Measurements from ENCODE around the gene HASPIN.

HASPIN gene

DNA sequence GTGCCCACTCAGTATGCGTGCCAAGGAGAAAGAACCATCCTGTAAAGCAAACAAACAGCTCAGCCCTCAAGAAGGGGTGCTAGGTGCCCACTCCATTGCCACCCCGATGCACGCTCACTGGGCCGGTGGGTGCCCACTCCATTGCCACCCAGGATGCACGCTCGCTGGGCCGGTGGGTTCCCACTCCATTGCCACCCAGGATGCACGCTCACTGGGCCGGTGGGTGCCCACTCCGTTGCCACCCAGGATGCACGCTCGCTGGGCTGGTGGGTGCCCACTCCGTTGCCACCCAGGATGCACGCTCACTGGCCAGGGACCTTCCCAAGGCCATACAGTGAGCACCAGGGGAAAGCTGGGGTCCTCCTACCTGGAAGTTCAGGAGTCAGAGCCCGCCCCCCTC, 28.1 kb downstream of the HASPIN start:
- H3K9me3 ChIP-seq (replicated peaks in 1 of 2; ENCODE audit: control insufficient read depth in 2 of 2, insufficient read depth in 1 of 2, low read depth in 1 of 2, low read length in 2 of 2) = no peaks in the 10 kb centered on the region
- no peak overlapping the region for H2BK120ac ChIP-seq (ENCODE audit: low read depth, low read length)
- H3K9ac ChIP-seq (ENCODE audit: low read depth, low read length, poor library complexity) = no peak overlapping the region
- no peak overlapping the region for H3K23ac ChIP-seq (ENCODE audit: low read depth, low read length, poor library complexity)
- H2AFZ ChIP-seq (ENCODE audit: low read length) = no peak overlapping the region
- H3K4me3 ChIP-seq (ENCODE audit: low read length in 2 of 2) = no peak overlapping the region
- H3K14ac ChIP-seq (ENCODE audit: low read length) = no peak overlapping the region
- H3K4me1 ChIP-seq (ENCODE audit: control insufficient read depth in 2 of 2, insufficient read depth in 1 of 2, low read depth in 1 of 2, low read length in 2 of 2) = no peaks in the 10 kb centered on the region
- H4K91ac ChIP-seq (ENCODE audit: low read depth, low read length, poor library complexity) = no peak overlapping the region
- H2AK5ac ChIP-seq (ENCODE audit: low read depth, low read length) = peak overlapping the region; percentile 79
- no peak overlapping the region for H2BK15ac ChIP-seq (ENCODE audit: low read length)
- no CpG with 5 or more reads among the region's 15 CpGs for WGBS, 2 donors (ENCODE audit: extremely low coverage in 2 of 2, insufficient read length in 2 of 2, insufficient replicate concordance in 1 of 2)
- no peak overlapping the region for H3K4ac ChIP-seq (ENCODE audit: low read length)
- H3K18ac ChIP-seq (ENCODE audit: low read length) = peak overlapping the region; percentile 57
- no peaks in the 10 kb centered on the region for H3K36me3 ChIP-seq (replicated peaks in 1 of 2; ENCODE audit: control insufficient read depth in 2 of 2, insufficient read depth in 2 of 2, low read length in 2 of 2)
- no peak overlapping the region for H4K8ac ChIP-seq (ENCODE audit: low read depth, low read length)
- peaks cover 0 to 37% (median under 1%) of the 10 kb centered on the region in 3 experiments for H3K27me3 ChIP-seq (ENCODE audit: control insufficient read depth in 3 of 3, insufficient read depth in 3 of 3, low read depth in 1 of 3, low read length in 3 of 3)
- no peak overlapping the region for H2BK5ac ChIP-seq (ENCODE audit: low read length)
- no peak overlapping the region for H3K27ac ChIP-seq (replicated peaks; ENCODE audit: low read length)
- H3K4me2 ChIP-seq (ENCODE audit: insufficient read depth, low read length, poor library complexity, severe bottlenecking) = no peak overlapping the region
- no peak overlapping the region for H2BK12ac ChIP-seq (ENCODE audit: low read length)
- no peak for DNase-seq (ENCODE audit: low spot score)
- peaks cover 2% of the 10 kb centered on the region for H3K79me1 ChIP-seq (ENCODE audit: low read depth, low read length)

DNA sequence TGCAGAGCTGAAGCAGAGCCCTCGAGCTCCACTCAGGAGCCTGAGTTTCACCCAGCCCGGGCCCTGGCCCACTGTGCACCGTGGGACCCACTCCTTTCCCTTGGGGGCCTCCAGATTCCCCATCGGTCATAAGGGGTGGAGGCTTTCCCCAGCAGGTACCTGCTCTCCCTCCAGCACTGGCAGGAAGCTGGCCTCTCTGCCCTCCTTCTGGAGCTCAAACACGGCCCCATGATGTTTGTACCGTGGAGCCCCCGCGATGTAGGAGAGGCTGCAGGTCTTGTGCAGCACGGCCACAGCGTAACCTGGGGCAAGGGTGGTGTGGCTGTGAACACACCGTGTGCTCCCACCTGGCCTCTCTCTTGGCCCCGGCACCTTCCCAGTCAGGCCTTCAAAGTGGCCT, 29.9 kb downstream of the HASPIN start:
- H3K4me2 ChIP-seq (ENCODE audit: insufficient read depth, low read length, poor library complexity, severe bottlenecking) = no peak overlapping the region
- peak overlapping the region; percentile 13 for H2AFZ ChIP-seq (ENCODE audit: low read length)
- no peak overlapping the region for H2BK5ac ChIP-seq (ENCODE audit: low read length)
- no peak overlapping the region for H3K4ac ChIP-seq (ENCODE audit: low read length)
- no peak overlapping the region for H2BK120ac ChIP-seq (ENCODE audit: low read depth, low read length)
- peaks cover 2% of the 10 kb centered on the region for H3K79me1 ChIP-seq (ENCODE audit: low read depth, low read length)
- H3K27ac ChIP-seq (replicated peaks; ENCODE audit: low read length) = no peak overlapping the region
- H2BK12ac ChIP-seq (ENCODE audit: low read length) = peak overlapping the region; percentile 16
- no peaks in the 10 kb centered on the region for H3K4me1 ChIP-seq (ENCODE audit: control insufficient read depth in 2 of 2, insufficient read depth in 1 of 2, low read depth in 1 of 2, low read length in 2 of 2)
- peak overlapping the region; percentile 71 for H2BK15ac ChIP-seq (ENCODE audit: low read length)
- H3K18ac ChIP-seq (ENCODE audit: low read length) = peak overlapping the region; percentile 80
- H3K23ac ChIP-seq (ENCODE audit: low read depth, low read length, poor library complexity) = peak overlapping the region; percentile 83
- H3K36me3 ChIP-seq (replicated peaks in 1 of 2; ENCODE audit: control insufficient read depth in 2 of 2, insufficient read depth in 2 of 2, low read length in 2 of 2) = no peaks in the 10 kb centered on the region
- no peak overlapping the region for H2AK5ac ChIP-seq (ENCODE audit: low read depth, low read length)
- H4K91ac ChIP-seq (ENCODE audit: low read depth, low read length, poor library complexity) = no peak overlapping the region
- no peak overlapping the region for H4K8ac ChIP-seq (ENCODE audit: low read depth, low read length)
- peak overlapping the region; percentile 95 for H3K14ac ChIP-seq (ENCODE audit: low read length)
- H3K9ac ChIP-seq (ENCODE audit: low read depth, low read length, poor library complexity) = no peak overlapping the region
- H3K4me3 ChIP-seq (ENCODE audit: low read length in 2 of 2) = no peak overlapping the region
- no CpG with 5 or more reads among the region's 12 CpGs for WGBS, 2 donors (ENCODE audit: extremely low coverage in 2 of 2, insufficient read length in 2 of 2, insufficient replicate concordance in 1 of 2)
- peaks cover 0 to 34% (median 2%) of the 10 kb centered on the region in 3 experiments for H3K27me3 ChIP-seq (ENCODE audit: control insufficient read depth in 3 of 3, insufficient read depth in 3 of 3, low read depth in 1 of 3, low read length in 3 of 3)
- no peaks in the 10 kb centered on the region for H3K9me3 ChIP-seq (replicated peaks in 1 of 2; ENCODE audit: control insufficient read depth in 2 of 2, insufficient read depth in 1 of 2, low read depth in 1 of 2, low read length in 2 of 2)
- DNase-seq (ENCODE audit: low spot score) = no peak

DNA sequence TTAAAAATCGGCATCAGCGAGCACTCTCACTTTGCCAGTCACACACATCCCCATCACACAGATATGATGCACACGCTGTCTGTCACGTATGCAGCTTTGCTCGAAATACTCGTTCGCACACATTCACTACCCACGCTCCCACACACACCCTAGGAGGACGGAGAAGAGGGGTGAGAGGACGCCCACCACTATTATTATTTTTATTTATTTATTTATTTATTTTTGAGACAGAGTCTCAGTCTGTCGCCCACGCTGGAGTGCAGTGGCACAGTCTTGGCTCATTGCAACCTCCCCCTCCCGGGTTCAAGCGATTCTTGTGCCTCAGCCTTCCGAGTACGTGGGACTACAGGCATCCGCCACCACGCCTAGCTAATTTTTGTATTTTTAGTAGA, 30.4 kb downstream of the HASPIN start:
- no peak overlapping the region for H3K14ac ChIP-seq (ENCODE audit: low read length)
- no peaks in the 10 kb centered on the region for H3K9me3 ChIP-seq (replicated peaks in 1 of 2; ENCODE audit: control insufficient read depth in 2 of 2, insufficient read depth in 1 of 2, low read depth in 1 of 2, low read length in 2 of 2)
- no peak overlapping the region for H3K4me3 ChIP-seq (ENCODE audit: low read length in 2 of 2)
- H3K9ac ChIP-seq (ENCODE audit: low read depth, low read length, poor library complexity) = no peak overlapping the region
- DNase-seq (ENCODE audit: low spot score) = no peak
- H3K18ac ChIP-seq (ENCODE audit: low read length) = no peak overlapping the region
- peaks cover 0 to 34% (median 2%) of the 10 kb centered on the region in 3 experiments for H3K27me3 ChIP-seq (ENCODE audit: control insufficient read depth in 3 of 3, insufficient read depth in 3 of 3, low read depth in 1 of 3, low read length in 3 of 3)
- peak overlapping the region; percentile 83 for H3K23ac ChIP-seq (ENCODE audit: low read depth, low read length, poor library complexity)
- H2AFZ ChIP-seq (ENCODE audit: low read length) = no peak overlapping the region
- H3K79me1 ChIP-seq (ENCODE audit: low read depth, low read length) = peaks cover 2% of the 10 kb centered on the region
- no peak overlapping the region for H3K27ac ChIP-seq (replicated peaks; ENCODE audit: low read length)
- H2BK120ac ChIP-seq (ENCODE audit: low read depth, low read length) = no peak overlapping the region
- no CpG with 5 or more reads among the region's 18 CpGs for WGBS, 2 donors (ENCODE audit: extremely low coverage in 2 of 2, insufficient read length in 2 of 2, insufficient replicate concordance in 1 of 2)
- no peak overlapping the region for H2BK5ac ChIP-seq (ENCODE audit: low read length)
- H4K8ac ChIP-seq (ENCODE audit: low read depth, low read length) = no peak overlapping the region
- H3K4me1 ChIP-seq (ENCODE audit: control insufficient read depth in 2 of 2, insufficient read depth in 1 of 2, low read depth in 1 of 2, low read length in 2 of 2) = no peaks in the 10 kb centered on the region
- no peaks in the 10 kb centered on the region for H3K36me3 ChIP-seq (replicated peaks in 1 of 2; ENCODE audit: control insufficient read depth in 2 of 2, insufficient read depth in 2 of 2, low read length in 2 of 2)
- H4K91ac ChIP-seq (ENCODE audit: low read depth, low read length, poor library complexity) = no peak overlapping the region
- H2BK12ac ChIP-seq (ENCODE audit: low read length) = no peak overlapping the region
- no peak overlapping the region for H2BK15ac ChIP-seq (ENCODE audit: low read length)
- peak overlapping the region; percentile 14 for H3K4me2 ChIP-seq (ENCODE audit: insufficient read depth, low read length, poor library complexity, severe bottlenecking)
- no peak overlapping the region for H2AK5ac ChIP-seq (ENCODE audit: low read depth, low read length)
- H3K4ac ChIP-seq (ENCODE audit: low read length) = no peak overlapping the region

DNA sequence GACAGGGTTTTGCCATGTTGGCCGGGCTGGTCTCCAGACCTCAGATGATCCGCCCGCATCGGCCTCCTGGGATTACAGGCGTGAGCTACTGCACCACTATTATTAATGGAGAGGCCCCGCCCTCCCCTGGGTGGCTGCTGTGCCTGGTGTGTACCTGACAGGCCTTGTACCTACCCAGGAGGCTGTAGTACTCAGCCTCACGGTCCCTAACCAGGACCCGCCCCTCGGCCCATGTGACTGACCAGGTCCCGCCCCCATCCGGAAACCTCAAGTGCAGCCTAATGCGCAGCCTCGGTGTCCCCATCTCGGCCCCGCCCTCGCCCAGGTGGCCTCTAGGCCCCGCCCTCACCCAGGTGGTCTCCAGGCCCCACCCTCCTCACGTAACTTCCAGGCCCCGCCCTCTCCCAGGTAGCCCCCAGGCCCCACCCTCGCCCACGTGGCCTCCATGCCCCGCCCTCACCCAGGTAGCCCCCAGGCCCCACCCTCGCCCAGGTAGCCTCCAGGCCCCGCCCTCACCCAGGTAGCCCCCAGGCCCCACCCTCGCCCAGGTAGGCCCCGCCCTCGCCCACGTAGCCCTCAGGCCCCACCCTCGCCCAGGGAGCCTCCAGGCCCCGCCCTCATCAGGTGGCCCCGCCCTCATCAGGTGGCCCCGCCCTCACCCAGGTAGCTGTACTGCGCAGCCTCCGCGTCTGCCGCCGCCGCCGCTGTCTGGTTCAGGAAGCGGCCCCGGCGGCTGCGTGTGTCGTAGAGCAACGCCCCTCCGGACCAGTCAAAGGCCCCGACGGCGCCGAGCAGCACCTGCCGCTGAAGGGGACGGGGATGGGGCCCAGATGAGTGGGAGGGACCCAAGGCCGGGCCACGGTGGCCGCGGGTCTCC, 31.0 kb downstream of the HASPIN start:
- Histone ChIP-seq H3K27me3 (ENCODE audit: control insufficient read depth in 3 of 3, insufficient read depth in 3 of 3, low read depth in 1 of 3, low read length in 3 of 3) (peaks cover 0 to 34% (median 2%) of the 10 kb centered on the region in 3 experiments), H3K79me1 (ENCODE audit: low read depth, low read length) (peaks cover 2% of the 10 kb centered on the region), H3K27ac (replicated peaks; ENCODE audit: low read length) (no peak overlapping the region), H2AK5ac (ENCODE audit: low read depth, low read length) (no peak overlapping the region), H3K4ac (ENCODE audit: low read length) (no peak overlapping the region), H2BK12ac (ENCODE audit: low read length) (no peak overlapping the region), H3K36me3 (replicated peaks in 1 of 2; ENCODE audit: control insufficient read depth in 2 of 2, insufficient read depth in 2 of 2, low read length in 2 of 2) (no peaks in the 10 kb centered on the region), H3K9ac (ENCODE audit: low read depth, low read length, poor library complexity) (peak overlapping the region; percentile 77), H4K8ac (ENCODE audit: low read depth, low read length) (no peak overlapping the region), H2BK120ac (ENCODE audit: low read depth, low read length) (no peak overlapping the region), H2BK5ac (ENCODE audit: low read length) (peak overlapping the region; percentile 39), H3K4me3 (ENCODE audit: low read length in 2 of 2) (peak overlapping the region in 1 of 2 donors; percentile 76), H3K4me1 (ENCODE audit: control insufficient read depth in 2 of 2, insufficient read depth in 1 of 2, low read depth in 1 of 2, low read length in 2 of 2) (no peaks in the 10 kb centered on the region), H3K4me2 (ENCODE audit: insufficient read depth, low read length, poor library complexity, severe bottlenecking) (peak overlapping the region; percentile 73), H4K91ac (ENCODE audit: low read depth, low read length, poor library complexity) (no peak overlapping the region), H3K18ac (ENCODE audit: low read length) (peak overlapping the region; percentile 89), H3K9me3 (replicated peaks in 1 of 2; ENCODE audit: control insufficient read depth in 2 of 2, insufficient read depth in 1 of 2, low read depth in 1 of 2, low read length in 2 of 2) (peaks cover 0 to 5% of the 10 kb centered on the region in 2 donors), H2BK15ac (ENCODE audit: low read length) (peak overlapping the region; percentile 89), H2AFZ (ENCODE audit: low read length) (peak overlapping the region; percentile 82), H3K23ac (ENCODE audit: low read depth, low read length, poor library complexity) (peak overlapping the region; percentile 99), H3K14ac (ENCODE audit: low read length) (peak overlapping the region; percentile 3)
- no CpG with 5 or more reads among the region's 56 CpGs for WGBS, 2 donors (ENCODE audit: extremely low coverage in 2 of 2, insufficient read length in 2 of 2, insufficient replicate concordance in 1 of 2)
- peak; percentile 58 for DNase-seq (ENCODE audit: low spot score)

Data from neuronal stem cell (in vitro differentiated cells).